Adrenal gland (tissue), 5 donors: ENCODE results near the gene MRC2.

Source experiments
- POLR2A ChIP-seq, 2 donors: fragments of 450-650 bp; IDR thresholded peaks; one replicate each; pipeline ENCODE4 v1.6.1; 2017; ENCODE audit warnings: antibody characterized with exemption in 2 of 2, mild to moderate bottlenecking in 2 of 2, moderate library complexity in 1 of 2
- TF ChIP-seq, protein P1 (sequence below), 6 experiments: fragments of 450-650 bp in 4 of 6; fragments of 200-600 bp in 2 of 6; sonication (generic) in 1 of 6; IDR thresholded peaks; 1 replicate in 5 of 6; 2 replicates in 1 of 6; pipeline versions ENCODE4 v1.5.1 to v1.8.0; 2016 to 2021; ENCODE audit warnings: antibody characterized with exemption in 6 of 6, mild to moderate bottlenecking in 2 of 6, moderate library complexity in 1 of 6
- donor health status: DM: no; HTN: no; CAD: no.

DNA sequence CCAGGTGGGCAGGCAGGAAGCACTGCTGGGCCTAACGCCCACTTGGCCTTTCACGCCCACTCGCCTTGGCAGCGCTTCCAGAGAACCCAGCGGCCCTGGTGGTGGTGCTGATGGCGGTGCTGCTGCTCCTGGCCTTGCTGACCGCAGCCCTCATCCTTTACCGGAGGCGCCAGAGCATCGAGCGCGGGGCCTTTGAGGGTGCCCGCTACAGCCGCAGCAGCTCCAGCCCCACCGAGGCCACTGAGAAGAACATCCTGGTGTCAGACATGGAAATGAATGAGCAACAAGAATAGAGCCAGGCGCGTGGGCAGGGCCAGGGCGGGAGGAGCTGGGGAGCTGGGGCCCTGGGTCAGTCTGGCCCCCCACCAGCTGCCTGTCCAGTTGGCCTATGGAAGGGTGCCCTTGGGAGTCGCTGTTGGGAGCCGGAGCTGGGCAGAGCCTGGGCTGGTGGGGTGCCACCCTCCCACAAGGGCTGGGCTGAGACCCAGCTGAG is 64.7 kb downstream of the MRC2 start:
- TF ChIP-seq, protein P1, sequence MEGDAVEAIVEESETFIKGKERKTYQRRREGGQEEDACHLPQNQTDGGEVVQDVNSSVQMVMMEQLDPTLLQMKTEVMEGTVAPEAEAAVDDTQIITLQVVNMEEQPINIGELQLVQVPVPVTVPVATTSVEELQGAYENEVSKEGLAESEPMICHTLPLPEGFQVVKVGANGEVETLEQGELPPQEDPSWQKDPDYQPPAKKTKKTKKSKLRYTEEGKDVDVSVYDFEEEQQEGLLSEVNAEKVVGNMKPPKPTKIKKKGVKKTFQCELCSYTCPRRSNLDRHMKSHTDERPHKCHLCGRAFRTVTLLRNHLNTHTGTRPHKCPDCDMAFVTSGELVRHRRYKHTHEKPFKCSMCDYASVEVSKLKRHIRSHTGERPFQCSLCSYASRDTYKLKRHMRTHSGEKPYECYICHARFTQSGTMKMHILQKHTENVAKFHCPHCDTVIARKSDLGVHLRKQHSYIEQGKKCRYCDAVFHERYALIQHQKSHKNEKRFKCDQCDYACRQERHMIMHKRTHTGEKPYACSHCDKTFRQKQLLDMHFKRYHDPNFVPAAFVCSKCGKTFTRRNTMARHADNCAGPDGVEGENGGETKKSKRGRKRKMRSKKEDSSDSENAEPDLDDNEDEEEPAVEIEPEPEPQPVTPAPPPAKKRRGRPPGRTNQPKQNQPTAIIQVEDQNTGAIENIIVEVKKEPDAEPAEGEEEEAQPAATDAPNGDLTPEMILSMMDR (IDR thresholded peaks at IDR 0.05): no peak
- no peak for TF ChIP-seq POLR2A (IDR thresholded peaks at IDR 0.05)
